RPMI8226 (cell line): ENCODE data around the gene MEIS2.

Experiments used
- DNase-seq: peaks from one replicate; pipeline ENCODE4 v3.0.0-alpha.2; 2015

MEIS2 gene

GRCh38 chr15:36959746-36960145 lies 140.6 kb downstream of the MEIS2 start:
- no peak for DNase-seq

DNA sequence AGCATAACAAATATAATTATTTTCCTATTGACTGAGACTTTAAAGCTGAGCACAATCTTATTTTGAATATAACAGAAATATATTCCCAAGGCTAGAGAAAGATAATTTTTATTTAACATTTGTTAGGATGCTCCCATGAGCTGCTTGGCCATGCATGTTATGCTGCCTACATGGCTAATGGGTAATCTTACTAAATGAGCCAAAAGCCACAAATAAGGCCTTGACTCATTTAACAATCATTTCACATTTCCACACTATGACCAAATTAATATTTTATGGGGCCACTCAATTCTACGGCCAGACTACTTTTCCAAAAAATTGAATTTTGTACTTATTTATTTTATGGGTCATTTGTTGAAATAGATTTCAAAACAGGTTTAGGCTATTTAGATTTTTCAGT lies 141.7 kb downstream of the MEIS2 start:
- DNase-seq = no peak

DNA sequence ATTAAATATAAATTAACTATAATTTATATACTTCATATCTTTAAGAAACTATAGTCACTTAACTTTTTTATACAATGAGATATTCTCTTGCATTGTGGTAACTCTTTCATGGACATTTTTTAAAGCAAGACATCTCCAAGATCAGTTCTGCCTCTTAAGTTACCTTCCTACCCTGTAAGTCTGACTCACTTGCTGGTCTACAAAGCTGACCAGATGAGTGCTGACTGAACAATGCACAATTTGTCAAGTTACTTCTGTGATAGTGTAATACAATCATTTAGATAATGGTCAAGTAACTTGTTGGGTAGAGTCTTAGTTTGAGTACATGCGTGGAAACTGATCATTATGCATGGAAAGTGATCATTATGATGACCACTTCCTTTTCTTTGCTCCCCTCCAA lies 145.9 kb downstream of the MEIS2 start:
- DNase-seq = no peak

DNA sequence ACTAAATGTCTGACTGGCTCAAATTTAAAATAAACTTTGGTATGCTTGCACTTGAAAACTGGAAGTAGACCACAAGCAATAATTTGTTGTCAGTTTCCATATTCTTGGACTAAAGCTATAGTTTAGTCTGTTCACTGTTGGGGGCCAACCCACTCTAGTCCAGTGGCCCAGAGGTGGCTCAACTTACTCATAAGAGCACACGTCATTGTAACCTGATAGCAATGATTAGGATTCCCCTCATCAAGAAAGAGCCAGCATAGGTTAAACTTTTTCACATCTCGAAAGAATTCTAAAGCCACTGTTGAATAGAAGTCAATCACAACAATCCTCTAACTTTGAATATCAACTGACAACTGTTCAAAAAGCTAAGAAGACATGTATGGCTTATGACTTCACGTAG lies 147.0 kb downstream of the MEIS2 start:
- DNase-seq = no peak

GRCh38 chr15:36951731-36952247 lies 148.6 kb downstream of the MEIS2 start:
- DNase-seq = no peak

DNA sequence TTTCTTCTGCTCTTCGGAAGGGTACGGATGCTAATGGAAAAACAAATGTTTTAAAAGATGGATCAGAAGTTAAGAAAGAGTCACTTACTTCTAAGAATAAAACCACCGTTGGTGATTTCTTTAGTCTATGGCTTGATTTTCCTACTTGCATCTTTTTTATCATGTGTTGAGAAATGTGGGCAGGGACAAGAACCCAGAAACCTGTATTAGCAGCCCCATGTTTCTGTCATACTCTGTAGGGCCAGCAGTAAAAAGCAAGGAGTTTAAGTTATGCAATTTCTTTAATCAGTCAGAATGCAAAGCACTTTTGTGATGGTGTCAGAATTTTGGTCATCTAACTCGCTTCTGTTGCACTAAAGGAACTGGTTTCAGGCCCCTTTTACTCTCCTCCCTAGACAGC lies 150.0 kb downstream of the MEIS2 start:
- DNase-seq = no peak

- no peak for DNase-seq
These were observed 151.4 kb downstream of the MEIS2 start for GRCh38 chr15:36948982-36949381.

DNA sequence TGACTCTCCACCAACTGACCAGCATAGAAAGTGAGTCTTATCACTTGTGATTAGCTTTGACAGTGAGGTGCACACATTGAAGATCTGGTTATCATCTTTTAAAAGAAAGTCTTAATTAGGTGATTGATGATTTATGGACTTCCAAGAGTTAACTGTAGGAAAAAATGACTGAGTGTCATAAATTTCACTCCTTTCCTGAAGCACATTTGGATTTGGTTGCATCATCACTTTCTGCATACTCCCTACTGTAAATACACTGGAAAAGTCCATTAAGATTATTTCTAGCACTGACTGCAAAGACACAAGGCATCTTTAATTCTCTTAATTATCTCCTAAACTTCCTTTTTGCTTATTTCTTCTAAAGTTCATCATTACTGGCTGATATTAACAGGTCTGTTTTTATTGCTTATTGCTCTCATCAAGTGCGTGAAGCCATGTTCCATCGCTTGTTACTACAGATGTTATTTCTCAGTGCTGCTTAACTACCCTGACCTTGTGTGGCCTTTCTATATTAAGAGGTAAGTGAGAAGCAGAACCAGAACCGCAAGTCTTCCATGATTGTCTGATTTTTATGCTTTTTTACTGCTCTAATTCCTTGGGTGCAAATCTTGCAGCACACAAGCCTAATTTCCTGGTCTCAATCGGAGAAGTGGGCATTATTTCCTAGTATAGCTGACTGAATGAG lies 153.2 kb downstream of the MEIS2 start:
- DNase-seq = no peak

DNA sequence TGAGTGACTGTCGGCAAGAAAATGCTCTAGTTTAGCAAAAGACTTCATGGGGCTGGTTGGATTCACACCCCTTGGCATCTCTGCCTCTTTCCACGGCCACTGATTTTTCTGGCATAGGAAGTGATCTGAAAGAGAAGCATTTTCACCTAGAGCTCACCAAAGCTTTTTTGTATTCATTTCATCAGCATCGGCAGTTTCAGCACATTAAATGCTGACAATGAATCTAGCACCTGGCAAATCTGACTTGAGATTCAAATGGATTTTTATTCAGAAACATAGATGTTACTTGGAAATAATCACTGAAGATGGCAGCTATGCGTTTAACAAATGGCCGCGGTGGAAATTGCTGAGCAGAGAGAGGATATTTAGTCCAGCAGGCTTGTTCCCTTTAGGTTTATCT lies 155.9 kb downstream of the MEIS2 start:
- no peak for DNase-seq

DNA sequence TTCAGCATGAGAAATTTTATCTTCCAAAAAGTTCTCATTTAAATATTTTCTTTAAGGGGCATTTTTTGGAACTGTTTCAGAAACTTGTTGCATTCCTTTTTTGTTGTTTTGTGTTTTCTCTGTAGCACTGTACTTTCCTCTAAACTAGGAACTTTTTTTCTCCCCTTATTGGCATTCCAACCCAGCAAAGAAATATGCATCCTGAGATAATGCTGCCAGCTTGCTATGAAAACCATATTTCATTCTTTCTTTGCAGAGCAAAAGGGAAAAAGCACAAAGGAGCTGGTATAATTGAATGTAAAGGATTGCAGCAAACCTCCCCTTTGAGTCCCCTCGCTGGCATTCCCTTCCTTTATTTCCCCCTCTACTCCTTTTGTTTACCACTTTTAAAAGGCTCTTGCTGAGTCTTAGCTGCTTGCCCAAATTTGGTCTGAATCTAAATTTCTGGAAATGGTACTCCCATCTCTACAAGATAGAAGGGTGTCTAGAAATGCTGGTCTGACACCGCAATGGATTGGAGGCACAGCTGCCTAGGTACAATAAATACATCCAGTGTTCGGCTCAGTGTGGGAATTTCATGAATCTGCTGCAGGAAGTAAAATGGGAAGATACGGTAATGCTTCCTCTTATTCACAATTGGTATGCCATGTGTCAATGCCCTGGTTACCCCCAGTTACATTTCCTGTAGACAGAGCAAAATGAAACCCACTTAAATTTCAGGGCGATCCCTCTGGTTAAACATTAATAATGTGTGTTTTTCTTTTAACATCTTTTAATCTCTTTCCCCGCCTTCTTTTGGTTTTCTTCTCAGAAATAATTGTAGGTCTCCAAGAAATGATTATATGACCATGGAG lies 156.6 kb downstream of the MEIS2 start:
- no peak for DNase-seq

GRCh38 chr15:36942248-36942827 lies 158.0 kb downstream of the MEIS2 start:
- no peak for DNase-seq

DNA sequence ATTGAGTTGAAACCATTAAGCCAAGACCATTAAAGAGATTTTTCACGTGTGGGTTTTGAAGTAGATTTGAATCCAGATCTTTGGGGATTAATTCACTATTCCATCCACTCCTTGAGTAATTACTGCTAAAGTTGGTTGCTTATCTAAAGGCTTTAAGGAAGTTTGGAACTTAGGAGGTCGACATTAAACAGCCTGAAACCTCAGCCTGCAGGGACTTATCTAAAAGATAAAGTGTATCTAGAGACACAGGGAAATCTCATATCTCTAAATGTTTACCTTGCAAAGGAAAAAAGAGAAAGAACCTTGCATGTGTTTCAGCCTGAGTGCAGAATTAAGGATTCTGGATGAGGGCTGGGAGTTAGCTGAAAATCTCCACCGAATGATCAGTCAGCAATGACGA lies 158.6 kb downstream of the MEIS2 start:
- DNase-seq = no peak

- no peak for DNase-seq
These were observed 159.6 kb downstream of the MEIS2 start for GRCh38 chr15:36940636-36941260.

DNA sequence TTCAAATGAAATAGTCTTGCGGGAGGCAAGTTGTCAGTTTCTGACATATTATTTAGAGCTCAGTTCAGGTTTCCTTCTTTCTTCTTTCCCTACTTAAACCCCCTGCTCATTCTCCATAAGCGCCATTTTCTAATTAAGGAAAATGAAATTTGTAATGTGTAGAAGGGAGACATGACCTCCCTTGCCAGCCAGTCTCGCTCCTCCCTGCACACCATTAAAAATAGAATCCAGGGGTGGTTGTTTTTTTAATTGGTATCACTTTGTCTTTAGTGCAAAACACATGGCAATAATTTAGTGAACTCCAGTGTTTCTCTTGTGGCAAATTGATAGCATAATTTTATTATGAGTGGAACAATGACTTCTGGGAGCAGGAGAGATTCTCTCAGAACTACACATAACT lies 160.1 kb downstream of the MEIS2 start:
- DNase-seq = no peak

DNA sequence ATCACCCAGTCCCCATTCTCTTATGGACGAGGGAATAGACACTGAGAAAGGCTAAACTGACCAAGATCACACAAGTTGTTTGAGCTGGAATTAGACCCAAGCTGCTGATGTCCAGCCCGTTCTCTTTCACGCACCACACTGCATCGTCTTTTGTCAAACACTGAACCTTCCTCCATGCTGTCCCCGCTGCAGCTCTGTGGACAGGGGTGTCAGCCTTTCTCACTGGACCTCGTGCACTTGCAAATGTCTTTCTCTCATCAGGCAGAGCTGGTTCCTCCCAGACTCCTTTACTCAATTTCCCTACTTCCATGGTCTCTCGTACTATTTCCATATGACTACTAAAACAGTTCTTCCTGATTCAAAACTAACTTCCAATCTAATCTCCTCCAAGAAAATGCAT lies 161.6 kb downstream of the MEIS2 start:
- no peak for DNase-seq

GRCh38 chr15:36938131-36938530 lies 162.2 kb downstream of the MEIS2 start:
- no peak for DNase-seq

DNA sequence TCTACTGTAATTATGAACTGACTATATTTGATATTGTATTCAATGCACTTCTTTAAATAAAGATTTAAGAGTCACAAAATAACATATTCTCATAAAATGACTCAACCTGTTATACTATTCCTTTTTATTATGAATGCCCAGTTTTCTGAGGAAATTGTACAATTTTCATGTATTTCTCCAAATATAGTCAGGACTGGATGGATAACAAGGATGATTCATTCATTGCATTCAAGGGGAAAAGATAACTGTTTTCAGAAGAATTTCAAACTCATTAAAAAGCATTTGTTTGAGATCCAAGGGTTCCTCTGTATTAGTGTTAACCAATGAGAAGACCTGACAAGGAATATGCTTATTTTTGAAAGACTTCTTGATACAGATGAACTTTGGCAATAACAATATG lies 163.7 kb downstream of the MEIS2 start:
- no peak for DNase-seq

GRCh38 chr15:36933255-36933990 lies 166.9 kb downstream of the MEIS2 start:
- no peak for DNase-seq

DNA sequence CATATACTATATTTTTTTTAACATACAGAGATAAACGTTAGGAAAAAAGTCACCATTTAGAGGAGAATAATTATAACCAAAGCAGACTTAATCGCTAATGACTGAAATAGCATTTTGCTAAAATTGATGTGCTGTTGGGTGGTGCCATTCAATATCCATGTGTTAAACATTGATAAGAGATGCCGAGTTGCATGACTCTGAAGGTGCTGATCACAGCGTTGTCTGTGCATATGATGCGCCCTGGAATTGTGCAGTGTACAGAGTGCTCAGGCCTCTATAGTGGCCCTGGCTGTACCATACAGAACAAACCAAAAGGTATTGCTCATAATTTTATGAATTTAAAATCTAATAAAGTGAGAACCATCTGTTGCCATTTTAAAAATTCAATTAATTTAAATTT lies 168.3 kb downstream of the MEIS2 start:
- DNase-seq = no peak

GRCh38 chr15:36931434-36931833 lies 168.9 kb downstream of the MEIS2 start:
- DNase-seq = no peak

DNA sequence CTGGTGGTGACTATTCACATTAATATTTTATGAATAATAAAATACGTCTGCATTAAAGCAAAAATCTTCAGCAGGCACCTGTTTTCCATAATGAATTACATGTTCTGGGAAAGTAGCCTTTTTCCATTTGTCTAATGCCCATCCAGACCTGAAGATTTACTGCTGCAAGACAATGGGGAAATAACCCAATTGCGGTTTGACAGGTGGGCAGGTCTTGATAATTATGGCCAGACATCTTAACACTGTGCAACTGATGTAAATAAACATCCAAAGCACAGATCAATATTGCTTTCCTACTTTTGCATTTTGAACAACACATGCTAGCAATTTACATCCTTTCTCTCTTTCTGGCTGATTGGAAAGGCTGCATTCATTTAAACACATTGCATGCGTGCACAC lies 173.9 kb downstream of the MEIS2 start:
- no peak for DNase-seq

GRCh38 chr15:36925653-36926426 lies 174.5 kb downstream of the MEIS2 start:
- DNase-seq = no peak
